Measurements from ENCODE around the gene SLC26A2.

Gene SLC26A2

DNA sequence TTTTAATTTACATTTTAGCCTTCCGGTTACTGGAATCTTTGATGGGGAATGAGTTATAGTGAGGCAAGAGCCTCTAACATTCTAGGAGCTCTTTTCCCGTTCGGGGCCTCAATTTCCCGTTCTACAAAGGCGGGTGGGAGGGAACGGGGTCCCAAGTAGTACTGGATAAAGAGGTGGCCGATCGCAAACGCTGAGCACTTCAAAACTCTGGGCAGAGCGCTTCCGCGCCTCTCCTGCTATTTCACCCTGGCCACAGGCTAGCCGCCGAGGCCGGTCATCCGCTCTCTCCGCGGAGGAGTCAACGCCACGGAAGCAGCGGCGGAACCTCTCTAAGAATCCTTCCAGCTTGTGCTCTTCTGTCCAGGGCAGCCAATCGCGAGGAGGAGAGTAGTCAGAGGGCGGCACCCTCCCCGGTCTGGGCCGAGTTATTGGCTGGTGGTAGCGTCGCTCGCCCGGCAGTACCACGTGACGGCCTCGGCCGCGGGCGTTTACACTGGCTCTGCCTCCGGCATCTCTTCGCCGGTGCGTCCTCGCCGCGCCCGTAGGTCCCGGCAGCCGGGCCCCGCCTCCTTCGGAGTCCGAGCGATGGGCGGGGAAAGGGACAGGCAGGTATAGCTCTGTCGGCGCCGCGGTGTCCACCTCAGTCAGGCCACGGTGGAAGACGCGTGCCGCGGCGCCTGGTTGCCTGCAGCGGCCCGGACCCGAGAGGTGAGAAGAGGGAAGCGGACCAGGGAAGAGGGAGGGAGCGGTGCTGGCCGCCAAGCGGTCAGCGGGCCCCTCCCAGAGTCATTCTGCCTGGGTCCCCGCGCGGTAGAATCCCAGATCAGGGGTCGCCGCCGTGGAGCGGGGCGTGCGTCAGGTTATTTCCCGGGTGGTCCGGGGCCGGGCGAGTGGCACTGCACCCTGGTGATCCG lies at the start of gene SLC26A2:
SLC26A2 (plus strand) TSS at position 487 of the 914 bp plus-strand sequence. CDS start 16,895 bp downstream, outside the sequence.
- H3K4me3 Mint-ChIP-seq: peak within 1 kb of the TSS; percentile 90
- peaks cover 27% of the 10 kb centered on the region for H3K4me1 Mint-ChIP-seq
- ATAC-seq (ENCODE audit: low read depth): peak; percentile 98
- no peaks in the 10 kb centered on the region for H3K27me3 Mint-ChIP-seq
- peaks cover 5% of the 10 kb centered on the region for H3K36me3 Mint-ChIP-seq
- no peaks in the 10 kb centered on the region for H3K9me3 Mint-ChIP-seq
- H3K27ac Mint-ChIP-seq: peak within 1 kb of the TSS; percentile 93
- DNase-seq (ENCODE audit: low spot score in 2 of 2): peak; percentile 83

DNA sequence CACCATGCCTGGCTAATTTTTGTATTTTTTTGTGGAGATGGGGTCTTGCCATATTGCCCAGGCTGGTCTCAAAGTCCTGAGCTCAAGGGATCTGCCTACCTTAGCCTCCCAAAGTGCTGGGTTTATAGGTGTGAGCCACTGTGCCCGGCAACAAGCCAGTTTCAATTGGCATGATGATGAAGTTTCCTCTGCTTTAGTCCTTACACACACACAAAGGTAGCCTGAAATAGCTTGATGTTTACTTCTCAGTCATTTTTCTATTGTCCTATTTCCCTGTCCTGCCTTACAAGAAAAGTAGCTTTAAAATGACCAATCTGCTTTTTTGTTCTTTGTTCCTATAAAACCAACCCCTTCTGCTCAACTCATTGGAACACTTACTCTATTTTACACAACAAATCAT lies 49.5 kb upstream of the SLC26A2 start:
- ATAC-seq (ENCODE audit: low read depth): no peak
- DNase-seq (ENCODE audit: low spot score in 2 of 2): no peak
- Mint-ChIP-seq H3K27ac (no peak overlapping the region), H3K4me3 (no peak overlapping the region), H3K9me3 (no peaks in the 10 kb centered on the region), H3K27me3 (peaks cover 5% of the 10 kb centered on the region), H3K4me1 (peaks cover 5% of the 10 kb centered on the region), H3K36me3 (no peaks in the 10 kb centered on the region)

DNA sequence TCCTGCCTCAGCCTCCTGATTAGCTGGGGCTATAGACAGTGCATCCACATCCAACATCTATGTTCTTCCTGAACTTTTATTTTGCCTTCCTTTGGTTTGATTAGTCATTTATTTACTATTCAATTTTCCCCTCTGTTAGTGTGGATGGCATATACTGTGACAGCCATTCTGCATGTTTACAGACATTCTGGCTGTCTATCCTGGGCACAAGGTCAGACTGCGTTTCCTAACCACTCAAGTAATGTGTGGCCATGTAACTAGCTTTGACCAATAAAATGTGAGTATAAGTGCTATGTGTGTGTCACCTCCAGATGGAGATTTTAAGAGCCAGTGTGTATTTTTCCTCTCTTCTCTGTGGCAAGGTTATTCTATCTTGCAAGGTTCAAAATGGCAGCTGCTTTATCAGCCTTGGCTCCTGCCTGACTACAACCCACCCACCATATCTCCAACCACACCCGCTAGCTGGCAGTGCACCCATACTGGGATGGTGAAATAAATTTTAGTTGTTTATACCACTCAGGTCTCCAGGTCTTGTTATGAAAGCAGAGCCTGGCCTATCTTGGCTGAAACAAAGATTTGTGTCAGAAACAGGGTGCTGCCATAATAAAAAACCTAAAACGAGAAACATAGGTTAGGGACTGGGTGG lies 48.2 kb upstream of the SLC26A2 start:
- DNase-seq (ENCODE audit: low spot score in 2 of 2) (no peak), ATAC-seq (ENCODE audit: low read depth) (no peak)
- Mint-ChIP-seq H3K4me3 (no peak overlapping the region), H3K4me1 (peaks cover 5% of the 10 kb centered on the region), H3K27me3 (peaks cover 2% of the 10 kb centered on the region), H3K27ac (no peak overlapping the region), H3K9me3 (no peaks in the 10 kb centered on the region), H3K36me3 (no peaks in the 10 kb centered on the region)

DNA sequence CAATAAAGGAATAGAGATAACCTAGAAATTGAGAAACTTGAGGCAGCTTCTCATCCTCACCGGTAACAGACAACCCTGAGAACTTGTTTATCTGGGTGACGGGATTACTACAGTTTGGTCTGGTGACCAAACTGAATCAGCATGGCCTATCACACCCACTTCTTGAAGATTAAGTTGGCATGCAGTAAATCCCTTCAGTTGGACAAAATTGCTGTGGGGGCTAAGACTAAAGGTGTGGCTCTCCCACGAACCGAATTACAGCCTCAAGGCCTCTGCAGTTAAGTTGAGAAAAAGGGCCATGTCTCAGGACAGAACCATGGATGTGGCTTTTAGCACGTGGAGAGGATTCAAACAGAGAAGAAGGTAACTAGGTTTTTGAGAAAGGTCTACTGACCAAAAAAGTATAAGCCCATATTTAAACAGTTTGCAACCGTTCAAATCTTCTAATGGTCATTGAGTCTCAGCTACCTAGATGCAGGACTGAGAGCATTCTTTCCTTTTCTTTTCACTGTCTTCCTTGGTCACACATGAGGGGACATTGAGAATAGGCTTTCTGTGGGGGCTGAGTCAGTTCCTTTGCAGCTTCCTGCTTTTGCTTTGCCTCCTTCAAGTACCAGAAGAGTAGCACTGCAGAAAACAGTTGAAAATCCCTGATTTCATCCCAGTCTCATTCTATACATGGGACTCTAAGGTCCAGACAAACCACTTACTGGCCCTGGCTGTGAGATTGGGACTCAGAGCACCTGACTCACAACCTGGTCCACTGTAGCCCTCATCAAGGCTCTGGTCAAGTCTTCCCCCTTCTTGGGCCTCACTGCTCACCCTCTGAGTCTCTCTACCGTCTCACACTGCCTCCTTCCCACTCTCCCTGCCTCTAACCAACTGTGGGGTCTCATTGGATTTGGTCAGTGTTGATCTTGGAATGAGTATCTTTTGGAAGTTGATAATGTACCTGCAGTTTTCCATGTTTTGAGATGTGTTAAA lies 46.8 kb upstream of the SLC26A2 start:
- Mint-ChIP-seq H3K27ac (peak overlapping the region; percentile 24), H3K36me3 (no peaks in the 10 kb centered on the region), H3K27me3 (peaks cover 6% of the 10 kb centered on the region), H3K4me3 (no peak overlapping the region), H3K9me3 (no peaks in the 10 kb centered on the region), H3K4me1 (peaks cover 5% of the 10 kb centered on the region)
- DNase-seq (ENCODE audit: low spot score in 2 of 2) (no peak), ATAC-seq (ENCODE audit: low read depth) (no peak)

DNA sequence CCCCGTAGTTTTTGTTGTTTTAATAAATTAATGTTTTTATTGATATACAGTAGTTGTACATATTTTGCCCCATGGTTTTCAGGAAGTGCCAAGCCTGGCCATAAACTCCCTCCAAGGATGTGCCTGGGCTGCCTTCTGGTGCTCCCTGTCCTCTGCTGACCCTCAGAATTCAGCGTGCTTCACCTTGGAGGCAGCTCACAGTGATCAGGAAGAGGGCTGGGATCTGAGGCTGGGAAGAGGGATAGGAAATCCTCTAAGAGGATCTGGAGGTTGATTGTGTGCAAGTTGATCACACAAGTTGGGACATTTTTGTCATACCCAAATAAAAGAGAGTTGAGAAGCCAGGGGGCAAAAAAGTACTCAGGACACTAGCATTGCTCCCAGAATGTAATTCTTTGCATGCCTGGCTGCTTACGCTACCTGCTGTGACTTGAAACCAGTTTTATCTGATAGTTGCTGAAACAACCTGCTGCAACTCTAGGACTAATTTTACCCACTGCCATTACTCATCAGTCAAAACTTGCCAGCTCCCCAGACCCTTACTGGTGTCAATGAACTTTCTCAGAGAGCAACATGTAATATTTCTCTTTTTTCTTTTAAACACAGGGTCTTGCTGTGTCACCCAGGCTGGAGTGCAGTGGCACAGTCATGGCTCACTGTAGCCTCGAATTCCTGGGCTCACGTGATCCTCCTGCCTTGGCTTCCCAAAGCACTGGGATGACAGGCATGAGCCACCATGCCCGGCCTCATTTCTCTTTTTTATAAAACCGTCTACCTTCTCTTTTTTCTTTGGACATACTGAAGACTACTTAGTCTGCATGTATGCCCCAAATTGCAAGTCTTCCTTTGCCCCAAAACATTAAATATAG lies 44.9 kb upstream of the SLC26A2 start:
- H3K4me1 Mint-ChIP-seq: peaks cover 5% of the 10 kb centered on the region
- peaks cover 10% of the 10 kb centered on the region for H3K27me3 Mint-ChIP-seq
- H3K9me3 Mint-ChIP-seq: no peaks in the 10 kb centered on the region
- no peak overlapping the region for H3K27ac Mint-ChIP-seq
- no peaks in the 10 kb centered on the region for H3K36me3 Mint-ChIP-seq
- no peak overlapping the region for H3K4me3 Mint-ChIP-seq
- DNase-seq (ENCODE audit: low spot score in 2 of 2) (no peak), ATAC-seq (ENCODE audit: low read depth) (no peak)

DNA sequence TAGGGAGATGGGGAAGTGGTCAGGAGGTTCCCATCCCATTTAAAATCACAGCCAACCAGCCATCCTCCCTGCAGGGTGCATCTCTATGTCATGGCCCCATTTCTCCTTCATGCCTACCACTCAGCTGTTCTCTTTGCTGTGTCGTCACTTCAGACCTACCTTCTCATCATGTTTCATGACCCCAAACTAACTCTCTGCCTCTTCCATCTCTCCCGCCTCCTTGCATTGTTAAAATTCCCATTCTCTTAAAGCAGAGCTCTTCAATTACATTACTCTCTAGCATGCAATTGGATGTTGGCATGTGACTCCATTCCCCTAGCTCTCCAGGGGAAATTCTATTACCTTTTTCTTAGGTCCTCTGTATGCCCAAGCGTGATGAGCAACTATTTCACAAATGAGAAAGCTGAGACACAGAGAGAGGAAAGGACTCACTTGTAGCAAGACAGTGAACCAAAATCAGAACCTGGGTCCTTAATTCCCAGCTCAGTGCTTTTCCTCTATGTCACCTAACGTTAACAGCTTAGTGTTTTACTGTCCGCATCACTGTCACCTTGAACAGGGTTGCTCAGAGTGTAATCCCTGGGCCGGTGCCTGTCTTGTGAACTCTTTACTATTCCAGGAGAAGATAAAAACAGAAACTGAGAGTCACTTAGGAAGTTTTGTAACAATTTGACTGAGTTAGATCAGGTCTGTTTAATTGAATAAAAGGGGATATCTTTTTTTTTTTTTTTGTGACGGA lies 44.1 kb upstream of the SLC26A2 start:
- Mint-ChIP-seq H3K9me3 (no peaks in the 10 kb centered on the region), H3K36me3 (no peaks in the 10 kb centered on the region), H3K27ac (no peak overlapping the region), H3K4me1 (peaks cover 5% of the 10 kb centered on the region), H3K4me3 (no peak overlapping the region), H3K27me3 (peaks cover 10% of the 10 kb centered on the region)
- DNase-seq (ENCODE audit: low spot score in 2 of 2): no peak
- ATAC-seq (ENCODE audit: low read depth): no peak

DNA sequence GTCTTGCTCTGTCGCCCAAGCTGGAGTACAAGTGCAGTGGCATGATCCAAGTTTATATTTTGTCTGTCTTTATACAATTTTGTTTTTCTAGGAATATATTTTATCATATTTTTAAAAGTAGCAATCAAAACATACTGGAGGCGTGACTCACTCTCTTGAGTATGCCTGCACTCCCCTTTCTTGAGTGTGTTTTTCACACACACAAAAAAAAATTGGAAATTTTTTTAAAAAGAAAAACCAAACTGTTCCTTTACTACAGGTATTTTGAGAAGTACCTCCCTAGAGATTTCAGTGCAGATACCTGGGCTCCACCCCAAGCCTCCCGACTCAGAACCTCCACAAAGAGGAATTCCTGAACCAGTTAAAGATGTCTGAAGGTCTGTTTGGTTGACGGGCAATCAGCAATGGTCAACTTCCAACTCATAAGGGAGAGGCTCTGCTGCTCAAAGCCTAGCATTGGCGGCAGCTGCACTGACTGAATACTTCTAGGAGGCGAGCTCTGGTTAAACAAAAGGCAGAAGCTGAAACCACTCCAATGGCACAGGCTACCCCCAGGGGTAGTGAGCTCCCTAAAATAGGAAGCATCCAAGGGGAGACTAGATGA lies 43.4 kb upstream of the SLC26A2 start:
- Mint-ChIP-seq H3K27ac (no peak overlapping the region), H3K27me3 (peaks cover 10% of the 10 kb centered on the region), H3K4me1 (peaks cover 5% of the 10 kb centered on the region), H3K9me3 (no peaks in the 10 kb centered on the region), H3K36me3 (no peaks in the 10 kb centered on the region), H3K4me3 (no peak overlapping the region)
- DNase-seq (ENCODE audit: low spot score in 2 of 2) (no peak), ATAC-seq (ENCODE audit: low read depth) (no peak)

DNA sequence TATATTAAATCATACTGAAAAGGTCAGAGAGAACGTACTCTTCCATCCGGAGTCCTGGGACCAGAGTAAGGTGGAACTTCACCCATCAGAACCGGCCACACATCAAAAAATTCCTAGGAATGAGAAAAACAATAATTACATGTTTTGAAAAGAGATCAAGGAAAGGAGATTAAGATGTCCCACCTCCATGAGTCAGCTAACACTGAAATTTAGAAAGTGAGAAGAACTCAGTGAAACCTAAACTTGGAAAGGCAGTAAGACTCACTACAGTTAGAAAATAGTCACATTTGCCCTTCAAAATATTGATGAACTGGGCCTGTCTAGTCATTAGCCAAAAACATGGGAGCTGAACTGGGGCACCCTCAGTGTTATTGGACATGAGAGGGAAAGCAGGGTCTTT lies 39.0 kb upstream of the SLC26A2 start:
- no peaks in the 10 kb centered on the region for H3K4me1 Mint-ChIP-seq
- H3K36me3 Mint-ChIP-seq: no peaks in the 10 kb centered on the region
- no peak overlapping the region for H3K4me3 Mint-ChIP-seq
- ATAC-seq (ENCODE audit: low read depth): no peak
- H3K9me3 Mint-ChIP-seq: no peaks in the 10 kb centered on the region
- no peak overlapping the region for H3K27ac Mint-ChIP-seq
- no peak for DNase-seq (ENCODE audit: low spot score in 2 of 2)
- H3K27me3 Mint-ChIP-seq: peaks cover 8% of the 10 kb centered on the region

DNA sequence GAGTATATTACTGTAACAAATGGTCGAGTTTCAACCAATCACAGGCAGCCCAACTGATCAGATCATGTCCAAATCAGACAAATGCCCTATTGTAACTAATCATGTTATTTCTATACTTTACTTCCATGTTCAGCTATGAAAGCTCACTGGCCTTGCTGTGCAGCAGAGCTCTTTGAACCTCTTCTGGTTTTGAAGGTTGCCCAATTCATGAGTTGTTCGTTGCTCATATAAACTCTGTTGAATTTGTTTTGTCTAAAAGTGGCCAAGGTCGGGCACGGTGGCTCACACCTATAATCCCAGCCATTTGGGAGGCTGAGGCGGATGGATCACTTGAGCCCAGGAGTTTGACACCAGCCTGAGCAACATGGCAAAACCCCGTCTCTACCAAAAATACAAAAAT lies 37.6 kb upstream of the SLC26A2 start:
- Mint-ChIP-seq H3K4me3 (no peak overlapping the region), H3K9me3 (no peaks in the 10 kb centered on the region)

DNA sequence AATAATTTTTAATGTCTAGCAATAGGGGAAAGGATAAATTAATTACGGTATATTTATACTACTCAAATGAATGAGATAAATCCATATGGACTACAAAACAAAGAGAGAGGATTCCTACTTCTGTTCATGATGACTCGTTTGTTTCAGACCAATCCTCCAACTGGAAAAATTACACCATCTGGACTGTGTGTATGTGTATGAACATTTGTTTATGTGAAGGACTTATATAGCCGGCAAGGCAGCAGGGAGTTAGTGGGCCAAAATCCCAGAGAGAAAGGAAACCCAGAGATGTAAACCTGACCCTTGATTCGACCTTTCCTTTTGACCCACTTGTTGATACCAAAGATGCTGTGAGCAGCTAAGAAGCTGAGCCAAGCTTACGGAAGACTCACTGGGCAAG lies 36.1 kb upstream of the SLC26A2 start:
- no peaks in the 10 kb centered on the region for H3K36me3 Mint-ChIP-seq
- DNase-seq (ENCODE audit: low spot score in 2 of 2): no peak
- ATAC-seq (ENCODE audit: low read depth): no peak
- H3K9me3 Mint-ChIP-seq: no peaks in the 10 kb centered on the region
- peaks cover 6% of the 10 kb centered on the region for H3K27me3 Mint-ChIP-seq
- no peaks in the 10 kb centered on the region for H3K4me1 Mint-ChIP-seq
- no peak overlapping the region for H3K27ac Mint-ChIP-seq
- no peak overlapping the region for H3K4me3 Mint-ChIP-seq

More for the DNA sequence above, 37.6 kb upstream of the SLC26A2 start:
- H3K36me3 Mint-ChIP-seq: no peaks in the 10 kb centered on the region
- ATAC-seq (ENCODE audit: low read depth) (no peak), DNase-seq (ENCODE audit: low spot score in 2 of 2) (no peak)
- no peaks in the 10 kb centered on the region for H3K4me1 Mint-ChIP-seq
- no peak overlapping the region for H3K27ac Mint-ChIP-seq
- H3K27me3 Mint-ChIP-seq: peaks cover 8% of the 10 kb centered on the region

DNA sequence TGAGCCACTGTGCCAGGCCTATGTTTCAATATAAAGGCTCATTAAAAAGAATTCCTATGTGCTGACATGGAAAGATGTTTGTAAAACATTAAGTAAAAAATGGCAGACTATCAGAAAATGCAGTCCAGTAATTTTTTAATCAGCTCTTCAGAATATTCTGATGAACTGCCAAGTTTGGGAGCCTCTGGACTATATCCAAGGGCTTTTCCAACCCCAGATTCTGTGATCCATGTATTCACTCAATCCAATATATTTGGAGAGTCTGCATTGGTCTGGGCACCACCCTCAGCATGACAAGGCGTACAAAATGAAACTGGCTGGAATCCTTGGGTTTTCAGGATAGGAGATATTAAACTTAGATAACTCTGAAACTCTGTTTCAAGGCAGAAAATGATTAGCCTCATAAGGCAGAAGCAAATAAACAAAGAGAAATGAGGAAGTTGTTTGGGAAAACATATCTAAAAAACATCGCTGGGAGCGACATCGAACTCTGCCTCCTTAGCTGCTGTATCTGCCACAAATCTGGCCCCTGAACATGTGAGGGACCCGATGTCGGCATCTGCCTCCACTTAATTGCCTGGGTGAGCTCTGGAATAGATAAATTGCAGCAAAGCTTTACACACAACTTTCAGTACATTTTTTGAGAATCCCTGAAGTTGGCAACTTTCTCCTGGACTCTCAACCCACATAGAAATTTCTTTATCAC lies 30.4 kb upstream of the SLC26A2 start:
- ATAC-seq (ENCODE audit: low read depth) (no peak), DNase-seq (ENCODE audit: low spot score in 2 of 2) (no peak)
- Mint-ChIP-seq H3K9me3 (no peaks in the 10 kb centered on the region), H3K27me3 (peaks cover 14% of the 10 kb centered on the region), H3K27ac (no peak overlapping the region), H3K4me3 (no peak overlapping the region), H3K36me3 (no peaks in the 10 kb centered on the region), H3K4me1 (no peaks in the 10 kb centered on the region)
